Activated T-cell treated with anti-CD3 and anti-CD28 coated beads, Interleukin-2, amount 50 U/mL, for 4 hours (primary cell): ENCODE measurements around the gene CDNF. TPM values are rescaled to one million over a fixed set of nuclear protein-coding genes. Genes with fewer than 3 reads are reported as not detected.

ENCODE experiments used
- ATAC-seq, 2 donors: fragments of 200-7000 bp; cut with Tn5 transposase; one replicate each; pipeline ENCODE4 v1.10.0; 2021
- DNase-seq: peaks from one replicate; pipeline ENCODE4 v3.0.0-alpha.2; 2020
- H3K27me3 Mint-ChIP-seq: one replicate; pipeline ENCODE4 v1.8.0; 2021; ENCODE audit warnings: low read depth, mixed read lengths
- H3K36me3 Mint-ChIP-seq: one replicate; pipeline ENCODE4 v1.8.0; 2022; ENCODE audit warnings: mixed read lengths; ENCODE audit not compliant: insufficient read depth
- H3K4me1 Mint-ChIP-seq: one replicate; pipeline ENCODE4 v1.8.0; 2021; ENCODE audit warnings: low read depth, mixed read lengths
- H3K4me3 Mint-ChIP-seq: one replicate; pipeline ENCODE4 v1.8.0; 2021; ENCODE audit warnings: mild to moderate bottlenecking, moderate library complexity, mixed read lengths
- H3K9me3 Mint-ChIP-seq: one replicate; pipeline ENCODE4 v1.8.0; 2021; ENCODE audit warnings: mixed read lengths
- total RNA-seq, 3 donors: library from RNA; stranded (reverse); gene quantifications; one replicate each; pipeline ENCODE4 v1.2.1, GENCODE V29; 2021

The CDNF gene
- total RNA-seq, 3 donors from 2014 or later: 0.71 to 2.1 (median 1.0) TPM

- H3K9me3 Mint-ChIP-seq: no peaks in the 10 kb centered on the region
- no peaks in the 10 kb centered on the region for H3K27me3 Mint-ChIP-seq
- no peak for DNase-seq
- peaks cover 43% of the 10 kb centered on the region for H3K36me3 Mint-ChIP-seq
- no peak for ATAC-seq
- no peaks in the 10 kb centered on the region for H3K4me1 Mint-ChIP-seq
- H3K4me3 Mint-ChIP-seq: no peak overlapping the region
Measured at GRCh38 chr10:14859043-14859442, 21.2 kb upstream of the CDNF start.

- H3K36me3 Mint-ChIP-seq: peaks cover 40% of the 10 kb centered on the region
- no peaks in the 10 kb centered on the region for H3K27me3 Mint-ChIP-seq
- DNase-seq: no peak
- no peaks in the 10 kb centered on the region for H3K9me3 Mint-ChIP-seq
- no peak for ATAC-seq
- H3K4me1 Mint-ChIP-seq: no peaks in the 10 kb centered on the region
- H3K4me3 Mint-ChIP-seq: no peak overlapping the region
Measured at GRCh38 chr10:14858338-14858960, 20.6 kb upstream of the CDNF start.

- no peak for ATAC-seq
- H3K9me3 Mint-ChIP-seq: no peaks in the 10 kb centered on the region
- no peak overlapping the region for H3K4me3 Mint-ChIP-seq
- no peak for DNase-seq
- H3K27me3 Mint-ChIP-seq: no peaks in the 10 kb centered on the region
- no peaks in the 10 kb centered on the region for H3K4me1 Mint-ChIP-seq
- H3K36me3 Mint-ChIP-seq: peaks cover 46% of the 10 kb centered on the region
Measured at GRCh38 chr10:14855453-14855852, 17.6 kb upstream of the CDNF start.

GRCh38 chr10:14852236-14852635, 14.4 kb upstream of the CDNF start:
- Mint-ChIP-seq H3K27me3 (no peaks in the 10 kb centered on the region), H3K4me3 (no peak overlapping the region), H3K36me3 (peaks cover 35% of the 10 kb centered on the region), H3K4me1 (no peaks in the 10 kb centered on the region), H3K9me3 (no peaks in the 10 kb centered on the region)
- DNase-seq (no peak), ATAC-seq (no peak)

GRCh38 chr10:14844948-14845347, 7.1 kb upstream of the CDNF start:
- DNase-seq (no peak), ATAC-seq (no peak)
- H3K36me3 Mint-ChIP-seq: peaks cover 32% of the 10 kb centered on the region
- peaks cover 7% of the 10 kb centered on the region for H3K4me1 Mint-ChIP-seq
- no peaks in the 10 kb centered on the region for H3K27me3 Mint-ChIP-seq
- no peak overlapping the region for H3K4me3 Mint-ChIP-seq
- no peaks in the 10 kb centered on the region for H3K9me3 Mint-ChIP-seq

- Mint-ChIP-seq H3K9me3 (no peaks in the 10 kb centered on the region), H3K36me3 (peaks cover 32% of the 10 kb centered on the region), H3K4me1 (peaks cover 13% of the 10 kb centered on the region), H3K27me3 (no peaks in the 10 kb centered on the region), H3K4me3 (no peak overlapping the region)
- ATAC-seq: no peak
- no peak for DNase-seq
Measured at GRCh38 chr10:14843327-14843988, 5.6 kb upstream of the CDNF start.

GRCh38 chr10:14840178-14840577, 2.3 kb upstream of the CDNF start:
- peak overlapping the region; percentile 67 for H3K4me3 Mint-ChIP-seq
- peaks cover 29% of the 10 kb centered on the region for H3K36me3 Mint-ChIP-seq
- H3K9me3 Mint-ChIP-seq: no peaks in the 10 kb centered on the region
- H3K4me1 Mint-ChIP-seq: peaks cover 19% of the 10 kb centered on the region
- DNase-seq (no peak), ATAC-seq (no peak)
- H3K27me3 Mint-ChIP-seq: no peaks in the 10 kb centered on the region

GRCh38 chr10:14839305-14839695, 1.5 kb upstream of the CDNF start:
- no peaks in the 10 kb centered on the region for H3K9me3 Mint-ChIP-seq
- H3K4me1 Mint-ChIP-seq: peaks cover 18% of the 10 kb centered on the region
- H3K4me3 Mint-ChIP-seq: peak overlapping the region; percentile 96
- no peak for DNase-seq
- ATAC-seq: no peak
- no peaks in the 10 kb centered on the region for H3K27me3 Mint-ChIP-seq
- peaks cover 22% of the 10 kb centered on the region for H3K36me3 Mint-ChIP-seq

- Mint-ChIP-seq H3K4me1 (peaks cover 18% of the 10 kb centered on the region), H3K27me3 (no peaks in the 10 kb centered on the region), H3K9me3 (no peaks in the 10 kb centered on the region), H3K4me3 (peak overlapping the region; percentile 96), H3K36me3 (peaks cover 19% of the 10 kb centered on the region)
- DNase-seq (peak; percentile 11), ATAC-seq (peak; percentile 7 to 8)
Measured at GRCh38 chr10:14838582-14839304, 906 bp upstream of the CDNF start.

- ATAC-seq (no peak), DNase-seq (no peak)
- Mint-ChIP-seq H3K27me3 (no peaks in the 10 kb centered on the region), H3K4me3 (peak overlapping the region; percentile 96), H3K36me3 (peaks cover 20% of the 10 kb centered on the region), H3K9me3 (no peaks in the 10 kb centered on the region), H3K4me1 (peaks cover 18% of the 10 kb centered on the region)
Measured at GRCh38 chr10:14837003-14837756, 657 bp downstream of the CDNF start.

GRCh38 chr10:14836208-14836607, 1.6 kb downstream of the CDNF start:
- peaks cover 16% of the 10 kb centered on the region for H3K36me3 Mint-ChIP-seq
- no peaks in the 10 kb centered on the region for H3K9me3 Mint-ChIP-seq
- H3K27me3 Mint-ChIP-seq: no peaks in the 10 kb centered on the region
- ATAC-seq (no peak), DNase-seq (no peak)
- H3K4me3 Mint-ChIP-seq: no peak overlapping the region
- peaks cover 18% of the 10 kb centered on the region for H3K4me1 Mint-ChIP-seq

GRCh38 chr10:14833106-14833505, 4.7 kb downstream of the CDNF start:
- Mint-ChIP-seq H3K36me3 (peaks cover 3% of the 10 kb centered on the region), H3K4me1 (peaks cover 7% of the 10 kb centered on the region), H3K4me3 (no peak overlapping the region), H3K9me3 (no peaks in the 10 kb centered on the region), H3K27me3 (no peaks in the 10 kb centered on the region)
- no peak for DNase-seq
- ATAC-seq: no peak

GRCh38 chr10:14826076-14826829, 11.6 kb downstream of the CDNF start:
- DNase-seq (no peak), ATAC-seq (no peak)
- H3K9me3 Mint-ChIP-seq: no peaks in the 10 kb centered on the region
- no peaks in the 10 kb centered on the region for H3K27me3 Mint-ChIP-seq
- no peak overlapping the region for H3K4me3 Mint-ChIP-seq
- H3K4me1 Mint-ChIP-seq: peaks cover 4% of the 10 kb centered on the region
- H3K36me3 Mint-ChIP-seq: no peaks in the 10 kb centered on the region

- Mint-ChIP-seq H3K4me3 (no peak overlapping the region), H3K36me3 (no peaks in the 10 kb centered on the region), H3K4me1 (peaks cover 7% of the 10 kb centered on the region), H3K27me3 (no peaks in the 10 kb centered on the region), H3K9me3 (no peaks in the 10 kb centered on the region)
- no peak for ATAC-seq
- DNase-seq: no peak
Measured at GRCh38 chr10:14823966-14824365, 13.9 kb downstream of the CDNF start.
